Measurements from ENCODE around the gene ARHGDIG.

GRCh38 chr16:272633-273546 is 7.5 kb upstream of the ARHGDIG start:
- no peak for TF ChIP-seq POLR2A (IDR thresholded peaks at IDR 0.05)
- TF ChIP-seq, protein P1, sequence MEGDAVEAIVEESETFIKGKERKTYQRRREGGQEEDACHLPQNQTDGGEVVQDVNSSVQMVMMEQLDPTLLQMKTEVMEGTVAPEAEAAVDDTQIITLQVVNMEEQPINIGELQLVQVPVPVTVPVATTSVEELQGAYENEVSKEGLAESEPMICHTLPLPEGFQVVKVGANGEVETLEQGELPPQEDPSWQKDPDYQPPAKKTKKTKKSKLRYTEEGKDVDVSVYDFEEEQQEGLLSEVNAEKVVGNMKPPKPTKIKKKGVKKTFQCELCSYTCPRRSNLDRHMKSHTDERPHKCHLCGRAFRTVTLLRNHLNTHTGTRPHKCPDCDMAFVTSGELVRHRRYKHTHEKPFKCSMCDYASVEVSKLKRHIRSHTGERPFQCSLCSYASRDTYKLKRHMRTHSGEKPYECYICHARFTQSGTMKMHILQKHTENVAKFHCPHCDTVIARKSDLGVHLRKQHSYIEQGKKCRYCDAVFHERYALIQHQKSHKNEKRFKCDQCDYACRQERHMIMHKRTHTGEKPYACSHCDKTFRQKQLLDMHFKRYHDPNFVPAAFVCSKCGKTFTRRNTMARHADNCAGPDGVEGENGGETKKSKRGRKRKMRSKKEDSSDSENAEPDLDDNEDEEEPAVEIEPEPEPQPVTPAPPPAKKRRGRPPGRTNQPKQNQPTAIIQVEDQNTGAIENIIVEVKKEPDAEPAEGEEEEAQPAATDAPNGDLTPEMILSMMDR (IDR thresholded peaks at IDR 0.05 in 4 of 5, conservative IDR thresholded peaks at IDR 0.05 in 1 of 5), result no peak

Measured in gastrocnemius medialis (tissue), 4 donors.